NCI-H82 treated with DMSO at 0.1 percent for 48 hours (cell line): Measurements from ENCODE around the gene P2RY2.
"Not testable (repeated sequence)": the region's sequence is repeated elsewhere in the genome, so short reads cannot be mapped to it uniquely, and the experiment has no call there.

ENCODE experiments used
- DNase-seq: peaks from one replicate; lab custom pipeline; 2025; ENCODE audit not compliant: unreplicated experiment; lab: John Stamatoyannopoulos, UW

The P2RY2 gene

GRCh38 chr11:73226297-73227006 is 8.4 kb downstream of the P2RY2 start:
- DNase-seq: no peak

GRCh38 chr11:73227571-73228211 is 9.6 kb downstream of the P2RY2 start:
- no peak for DNase-seq

- DNase-seq: no peak
Measured at GRCh38 chr11:73228268-73229134, 10.4 kb downstream of the P2RY2 start.

- DNase-seq: peak; percentile 42
Measured at GRCh38 chr11:73229321-73229895, 11.3 kb downstream of the P2RY2 start.

GRCh38 chr11:73229896-73230875 is 12.1 kb downstream of the P2RY2 start:
- DNase-seq: no peak

GRCh38 chr11:73230931-73231330 is 12.8 kb downstream of the P2RY2 start:
- no peak for DNase-seq

- DNase-seq: not testable (repeated sequence)
Measured at GRCh38 chr11:73232487-73232886, 14.4 kb downstream of the P2RY2 start.

- DNase-seq: no peak
Measured at GRCh38 chr11:73233211-73233610, 15.1 kb downstream of the P2RY2 start.

GRCh38 chr11:73233692-73234470 is 15.8 kb downstream of the P2RY2 start:
- no peak for DNase-seq

GRCh38 chr11:73234471-73235181 is 16.5 kb downstream of the P2RY2 start:
- no peak for DNase-seq

GRCh38 chr11:73235236-73235786 is 17.2 kb downstream of the P2RY2 start:
- DNase-seq: no peak

GRCh38 chr11:73236205-73236765 is 18.2 kb downstream of the P2RY2 start:
- DNase-seq: no peak

GRCh38 chr11:73236854-73237253 is 18.8 kb downstream of the P2RY2 start:
- no peak for DNase-seq

GRCh38 chr11:73237471-73238290 is 19.6 kb downstream of the P2RY2 start:
- no peak for DNase-seq

GRCh38 chr11:73239111-73239521 is 21.0 kb downstream of the P2RY2 start:
- no peak for DNase-seq

- DNase-seq: no peak
Measured at GRCh38 chr11:73239571-73240189, 21.6 kb downstream of the P2RY2 start.
